ENCODE data around the gene ZAR1L.

ZAR1L gene

DNA sequence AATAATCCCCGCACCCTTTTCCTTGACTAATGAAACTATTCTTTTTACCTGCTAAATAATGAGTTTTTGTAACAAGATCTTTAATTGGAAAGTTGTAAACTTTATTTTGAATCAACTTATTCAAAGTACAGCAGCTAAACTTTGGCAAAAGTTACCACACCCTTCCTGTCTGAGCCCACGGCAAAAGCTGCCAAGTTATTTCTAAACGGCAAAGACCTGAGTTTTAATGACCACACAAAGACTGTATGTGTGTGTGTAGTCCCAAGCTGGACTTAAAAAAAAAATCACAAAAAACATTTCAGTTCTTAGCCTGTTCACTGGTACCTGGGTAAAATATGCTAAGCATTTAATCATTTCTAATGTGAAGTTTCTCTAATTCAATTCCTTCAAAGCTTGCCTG lies 60.7 kb downstream of the ZAR1L start:
- DNase-seq: no peak

DNA sequence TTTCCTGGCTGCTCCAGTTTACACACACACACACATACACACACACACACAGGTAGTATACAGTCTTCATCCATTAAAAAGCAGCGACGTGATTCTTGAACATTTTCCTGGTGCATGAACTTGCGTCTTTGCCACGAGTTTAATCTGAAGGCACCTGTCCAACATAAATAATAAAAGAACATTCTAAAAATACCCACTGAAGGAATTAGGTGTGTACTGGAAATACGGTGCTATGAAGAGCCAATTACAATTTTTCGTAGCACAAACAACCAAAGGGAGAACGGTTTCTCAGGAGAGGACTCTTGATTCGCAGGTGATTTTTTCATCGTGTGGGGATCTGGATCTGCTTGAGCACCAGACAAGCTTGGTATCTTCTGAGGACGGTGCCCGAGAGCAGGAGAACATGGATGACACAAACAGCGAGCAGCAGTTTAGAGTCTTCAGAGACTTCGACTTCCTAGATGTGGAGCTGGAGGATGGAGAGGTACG lies 61.2 kb downstream of the ZAR1L start:
- DNase-seq: no peak
